ENCODE results near the gene FOXL3.

- no peak for TF ChIP-seq POLR2A (IDR thresholded peaks at IDR 0.05)
- TF ChIP-seq, protein P1, sequence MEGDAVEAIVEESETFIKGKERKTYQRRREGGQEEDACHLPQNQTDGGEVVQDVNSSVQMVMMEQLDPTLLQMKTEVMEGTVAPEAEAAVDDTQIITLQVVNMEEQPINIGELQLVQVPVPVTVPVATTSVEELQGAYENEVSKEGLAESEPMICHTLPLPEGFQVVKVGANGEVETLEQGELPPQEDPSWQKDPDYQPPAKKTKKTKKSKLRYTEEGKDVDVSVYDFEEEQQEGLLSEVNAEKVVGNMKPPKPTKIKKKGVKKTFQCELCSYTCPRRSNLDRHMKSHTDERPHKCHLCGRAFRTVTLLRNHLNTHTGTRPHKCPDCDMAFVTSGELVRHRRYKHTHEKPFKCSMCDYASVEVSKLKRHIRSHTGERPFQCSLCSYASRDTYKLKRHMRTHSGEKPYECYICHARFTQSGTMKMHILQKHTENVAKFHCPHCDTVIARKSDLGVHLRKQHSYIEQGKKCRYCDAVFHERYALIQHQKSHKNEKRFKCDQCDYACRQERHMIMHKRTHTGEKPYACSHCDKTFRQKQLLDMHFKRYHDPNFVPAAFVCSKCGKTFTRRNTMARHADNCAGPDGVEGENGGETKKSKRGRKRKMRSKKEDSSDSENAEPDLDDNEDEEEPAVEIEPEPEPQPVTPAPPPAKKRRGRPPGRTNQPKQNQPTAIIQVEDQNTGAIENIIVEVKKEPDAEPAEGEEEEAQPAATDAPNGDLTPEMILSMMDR (IDR thresholded peaks at IDR 0.05): no peak
- TF ChIP-seq POLR2AphosphoS5 (IDR thresholded peaks at IDR 0.05): no peak
- no peak for TF ChIP-seq EP300 (IDR thresholded peaks at IDR 0.05)
Measured at GRCh38 chr7:286266-286665, 3.7 kb upstream of the FOXL3 start.
